HG02610 (cell line): ENCODE data around the gene LUC7L.
"Not testable (repeated sequence)": the region's sequence is repeated elsewhere in the genome, so short reads cannot be mapped to it uniquely, and the experiment has no call there.

Experiments
- ATAC-seq: cut with Tn5 transposase; IDR thresholded peaks from one replicate; pipeline ENCODE4 v1.9.1; 2021; ENCODE audit warnings: mild to moderate bottlenecking, moderate library complexity; ENCODE audit not compliant: unreplicated experiment

Gene LUC7L

GRCh38 chr16:169014-169413 lies 60.2 kb downstream of the LUC7L start:
- no peak for ATAC-seq

- ATAC-seq = no peak
Measured at GRCh38 chr16:168424-168823, 60.8 kb downstream of the LUC7L start.

GRCh38 chr16:167122-167690 lies 62.0 kb downstream of the LUC7L start:
- ATAC-seq = no peak

GRCh38 chr16:166375-167121 lies 62.7 kb downstream of the LUC7L start:
- ATAC-seq = no peak

GRCh38 chr16:165539-166374 lies 63.5 kb downstream of the LUC7L start, which contains the start of gene HBM:
Gene HBM (plus strand): TSS chr16:165978. CDS start chr16:165998, 20 bp downstream.
- ATAC-seq = no peak

- ATAC-seq = no peak
Measured at GRCh38 chr16:164827-165538, 64.3 kb downstream of the LUC7L start.

GRCh38 chr16:164134-164823 lies 65.0 kb downstream of the LUC7L start:
- ATAC-seq = not testable (repeated sequence)

- ATAC-seq = not testable (repeated sequence)
Measured at GRCh38 chr16:163696-164095, 65.6 kb downstream of the LUC7L start.

- ATAC-seq = not testable (repeated sequence)
Measured at GRCh38 chr16:163139-163538, 66.1 kb downstream of the LUC7L start.

- no peak for ATAC-seq
Measured at GRCh38 chr16:162271-162991, 66.8 kb downstream of the LUC7L start.

GRCh38 chr16:160691-161190 lies 68.5 kb downstream of the LUC7L start:
- no peak for ATAC-seq

- ATAC-seq = not testable (repeated sequence)
Measured at GRCh38 chr16:160242-160641, 69.0 kb downstream of the LUC7L start.

GRCh38 chr16:159136-159849 lies 70.0 kb downstream of the LUC7L start:
- ATAC-seq = no peak

- ATAC-seq = no peak
Measured at GRCh38 chr16:155031-155398, 74.2 kb downstream of the LUC7L start.

- no peak for ATAC-seq
Measured at GRCh38 chr16:154217-155030, 74.8 kb downstream of the LUC7L start.

GRCh38 chr16:153550-154216 lies 75.6 kb downstream of the LUC7L start:
- not testable (repeated sequence) for ATAC-seq

- not testable (repeated sequence) for ATAC-seq
Measured at GRCh38 chr16:153129-153521, 76.1 kb downstream of the LUC7L start.
